NCI-H82 (cell line): ENCODE measurements around the gene URM1.

Experiments used
- DNase-seq: peaks from one replicate; lab custom pipeline; 2025; lab: John Stamatoyannopoulos, UW

URM1 gene

DNA sequence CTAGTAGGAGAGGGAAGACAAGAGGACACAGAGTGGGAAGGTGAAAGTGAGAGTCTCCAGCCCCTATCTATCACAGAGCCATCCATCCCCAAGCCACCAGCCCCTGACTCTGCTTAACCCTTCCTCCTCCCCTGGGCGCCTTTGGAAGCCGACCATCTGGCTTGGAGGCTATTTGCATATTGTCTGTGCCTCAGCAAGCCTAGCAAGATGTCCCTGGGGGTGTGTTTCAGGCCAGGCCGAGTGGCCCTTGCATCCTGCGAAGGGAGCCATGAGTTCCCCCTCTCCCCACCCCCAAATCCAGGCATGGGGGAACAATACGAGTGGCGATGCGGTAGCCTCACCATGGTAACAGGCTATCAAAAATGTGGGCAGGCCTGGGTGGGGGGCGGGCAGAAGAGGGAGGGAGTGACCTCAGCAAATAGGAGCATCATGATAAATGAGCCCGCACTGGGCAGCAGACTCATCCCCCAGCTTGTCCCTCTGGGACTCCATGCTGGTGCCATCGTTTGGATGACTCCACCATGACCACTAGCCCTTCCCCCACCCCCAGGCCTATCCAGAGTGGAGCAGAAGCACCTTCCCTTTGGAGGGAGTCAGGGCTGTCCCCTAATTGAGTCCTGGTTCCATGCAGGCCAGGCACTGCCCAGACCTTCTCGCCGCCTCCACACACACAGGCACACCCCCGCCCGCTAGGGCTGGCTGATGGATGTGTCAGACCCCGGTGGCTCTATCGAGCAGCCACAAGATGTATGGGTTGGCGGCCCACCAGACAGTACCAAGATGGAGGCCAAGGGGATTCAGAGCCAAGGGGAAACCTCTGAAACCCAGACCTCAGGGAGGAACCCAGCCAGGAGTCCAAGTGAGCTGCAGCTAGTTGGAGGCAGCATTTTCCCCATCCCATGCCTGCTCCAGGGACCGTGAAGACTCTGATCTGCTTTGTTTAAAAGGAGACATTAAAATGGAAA lies 14.6 kb downstream of the URM1 start:
- DNase-seq, result peak; percentile 77

GRCh38 chr9:128388150-128388549 lies 17.0 kb downstream of the URM1 start:
- DNase-seq, result no peak

- DNase-seq, result peak; percentile 85
Measured at GRCh38 chr9:128389395-128390149, 18.4 kb downstream of the URM1 start.

GRCh38 chr9:128390150-128390812 lies 19.1 kb downstream of the URM1 start:
- DNase-seq, result peak; percentile 35

- DNase-seq, result no peak
Measured at GRCh38 chr9:128390813-128391711, 19.9 kb downstream of the URM1 start.

- no peak for DNase-seq
Measured at GRCh38 chr9:128391956-128392301, 20.8 kb downstream of the URM1 start.

- no peak for DNase-seq
Measured at GRCh38 chr9:128392302-128393144, 21.3 kb downstream of the URM1 start.

GRCh38 chr9:128393145-128393775 lies 22.1 kb downstream of the URM1 start:
- DNase-seq, result no peak

DNA sequence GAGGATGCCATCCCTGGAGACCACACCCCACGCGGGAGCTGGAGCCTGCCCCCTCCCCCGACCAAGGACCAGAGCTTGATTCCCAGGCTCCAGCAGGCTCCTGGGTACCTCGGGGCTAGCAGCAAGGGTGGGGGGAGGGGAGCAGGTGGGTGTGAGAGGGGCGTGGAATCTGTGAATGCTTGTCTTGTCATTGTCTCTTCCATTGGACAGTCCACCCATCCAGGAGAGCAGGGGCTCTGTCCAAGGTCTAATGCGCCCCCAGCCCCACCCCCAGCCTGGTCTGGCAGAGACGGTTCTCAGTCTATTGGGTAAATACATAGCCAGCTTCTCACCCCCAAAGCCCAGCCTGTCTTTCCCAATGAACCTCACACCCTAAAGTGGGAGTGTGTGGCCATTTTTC lies 22.8 kb downstream of the URM1 start:
- peak; percentile 14 for DNase-seq

- DNase-seq, result peak; percentile 44
Measured at GRCh38 chr9:128394379-128395168, 23.4 kb downstream of the URM1 start.

GRCh38 chr9:128396970-128397613 lies 25.9 kb downstream of the URM1 start:
- no peak for DNase-seq

DNA sequence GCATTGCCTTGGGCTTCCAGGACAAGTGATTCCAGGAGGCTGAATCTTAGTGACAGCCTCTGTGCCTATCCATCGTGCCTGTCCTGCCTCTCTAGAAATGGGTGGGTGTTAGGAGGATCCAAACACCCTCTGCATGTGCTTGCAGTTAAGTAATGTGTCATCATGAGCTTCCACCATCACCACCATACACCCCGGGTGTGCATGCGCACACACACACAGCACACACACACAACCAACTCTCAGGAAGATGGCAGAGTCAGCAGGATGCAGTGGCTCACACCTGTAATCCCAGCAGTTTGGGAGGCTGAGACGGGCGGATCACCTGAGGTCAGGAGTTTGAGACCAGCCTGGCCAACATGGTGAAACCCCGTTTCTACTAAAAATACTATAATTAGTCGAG lies 26.7 kb downstream of the URM1 start:
- no peak for DNase-seq

DNA sequence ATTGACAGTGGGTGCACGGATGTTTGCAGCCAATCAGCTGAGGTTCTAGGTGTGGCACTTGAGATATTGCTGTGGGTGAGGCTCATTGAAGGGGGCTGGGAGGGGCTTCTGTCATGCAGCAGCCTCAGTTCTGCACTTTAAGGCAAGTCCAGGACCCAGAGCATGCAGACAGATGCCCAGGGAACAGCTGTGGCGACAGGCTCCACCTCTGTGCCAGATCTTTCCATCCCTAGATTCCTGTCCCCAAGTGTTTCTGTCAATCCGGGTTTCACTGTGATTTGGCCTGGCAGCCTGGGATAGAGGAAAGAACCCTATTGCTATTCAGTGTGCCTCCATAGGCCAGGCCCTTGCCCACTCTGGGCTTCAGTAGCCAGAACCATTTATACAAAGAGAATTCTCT lies 28.7 kb downstream of the URM1 start:
- DNase-seq, result no peak

DNA sequence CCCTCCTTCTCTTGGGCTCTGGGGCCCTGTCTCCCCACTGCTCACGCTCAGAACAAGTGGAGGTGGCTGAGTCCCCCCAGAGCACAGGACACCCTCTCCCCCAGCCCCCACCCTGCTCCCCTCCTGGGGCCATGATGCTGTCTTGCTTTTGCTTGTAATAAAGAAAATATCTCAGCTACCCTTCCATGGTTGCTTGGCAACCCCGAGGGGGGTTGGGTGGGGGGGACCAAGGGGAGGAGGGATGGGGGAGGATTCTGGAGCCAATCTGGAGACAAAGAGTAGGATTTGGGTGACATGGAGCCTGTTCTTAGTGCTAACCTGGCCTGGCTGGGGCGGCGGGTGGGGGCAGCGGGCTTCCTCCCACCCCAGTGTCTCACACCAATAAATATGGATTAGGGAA lies 33.4 kb downstream of the URM1 start:
- DNase-seq, result no peak

DNA sequence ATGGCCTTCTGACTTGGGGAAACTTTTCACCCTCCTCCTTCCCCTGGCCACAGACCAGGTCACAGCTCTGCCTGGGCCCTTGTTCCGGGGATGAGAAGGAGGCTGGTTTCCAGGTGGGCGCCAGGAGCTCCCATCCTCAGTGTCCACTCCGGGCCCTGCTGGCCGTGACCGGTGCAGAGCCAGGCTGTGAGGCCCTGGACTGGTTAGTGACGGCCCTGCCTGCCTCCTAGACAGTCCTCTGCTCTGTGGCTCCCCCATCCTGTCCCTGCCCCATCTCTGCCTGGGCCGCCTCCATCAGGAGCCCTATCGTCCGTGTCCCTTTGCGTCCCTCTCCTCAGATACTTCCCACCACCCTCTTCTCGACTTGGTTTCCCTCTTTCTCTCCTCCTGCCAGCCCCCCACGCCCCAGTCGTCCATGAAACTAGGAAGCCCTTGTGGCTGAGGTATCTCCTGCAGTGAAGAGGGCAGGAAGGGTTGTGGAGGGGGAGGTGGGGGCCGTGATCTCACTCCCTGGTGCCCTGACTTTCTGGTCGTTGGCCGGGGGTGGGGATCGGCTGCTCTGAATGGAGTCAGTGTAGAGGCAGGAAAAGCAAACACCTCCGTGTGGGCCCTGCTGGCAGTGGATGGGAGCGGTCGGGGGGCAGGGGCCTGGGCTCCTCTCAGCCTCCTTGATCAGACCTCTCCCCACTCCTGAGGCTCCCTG lies 34.1 kb downstream of the URM1 start:
- no peak for DNase-seq

GRCh38 chr9:128405780-128406171 lies 34.6 kb downstream of the URM1 start:
- no peak for DNase-seq

GRCh38 chr9:128406848-128407391 lies 35.7 kb downstream of the URM1 start:
- no peak for DNase-seq

- DNase-seq, result no peak
Measured at GRCh38 chr9:128408963-128409431, 37.8 kb downstream of the URM1 start.
